Neutrophil (primary cell): ENCODE measurements around the gene ANKS1B.

Experiments
- H3K27ac ChIP-seq: fragments of 200-600 bp; sonication (generic); 2 replicates; pipeline ENCODE4 v1.5.1; 2016; ENCODE audit warnings: mild to moderate bottlenecking, moderate library complexity
- H3K27me3 ChIP-seq: fragments of 200-600 bp; sonication (generic); 2 replicates; pipeline ENCODE4 v1.6.0; 2016; ENCODE audit warnings: mild to moderate bottlenecking
- H3K36me3 ChIP-seq: fragments of 200-600 bp; sonication (generic); 2 replicates; pipeline ENCODE4 v1.5.1; 2017
- H3K4me1 ChIP-seq, 2 experiments: fragments of 200-600 bp in 1 of 2; sonication (generic) in 1 of 2; 1 replicate in 1 of 2; 2 replicates in 1 of 2; pipeline versions ENCODE4 v1.5.1 to v1.6.1; 2013 to 2016; ENCODE audit warnings: low read depth in 1 of 2, low read length in 1 of 2, mild to moderate bottlenecking in 1 of 2, moderate library complexity in 1 of 2; ENCODE audit not compliant: control insufficient read depth in 1 of 2, insufficient read depth in 1 of 2
- H3K4me3 ChIP-seq, 2 experiments: fragments of 200-600 bp in 1 of 2; sonication (generic) in 1 of 2; 1 replicate in 1 of 2; 2 replicates in 1 of 2; pipeline ENCODE4 v1.5.1; 2013 to 2016; ENCODE audit warnings: low read depth in 1 of 2, low read length in 1 of 2, mild to moderate bottlenecking in 1 of 2, moderate library complexity in 1 of 2
- H3K9me3 ChIP-seq: fragments of 200-600 bp; sonication (generic); 2 replicates; pipeline ENCODE4 v1.5.1; 2016
- CTCF ChIP-seq: fragments of 200-600 bp; sonication (generic); IDR thresholded peaks from 2 replicates; pipeline ENCODE4 v1.5.1; 2016; ENCODE audit warnings: antibody characterized with exemption

ANKS1B gene

DNA sequence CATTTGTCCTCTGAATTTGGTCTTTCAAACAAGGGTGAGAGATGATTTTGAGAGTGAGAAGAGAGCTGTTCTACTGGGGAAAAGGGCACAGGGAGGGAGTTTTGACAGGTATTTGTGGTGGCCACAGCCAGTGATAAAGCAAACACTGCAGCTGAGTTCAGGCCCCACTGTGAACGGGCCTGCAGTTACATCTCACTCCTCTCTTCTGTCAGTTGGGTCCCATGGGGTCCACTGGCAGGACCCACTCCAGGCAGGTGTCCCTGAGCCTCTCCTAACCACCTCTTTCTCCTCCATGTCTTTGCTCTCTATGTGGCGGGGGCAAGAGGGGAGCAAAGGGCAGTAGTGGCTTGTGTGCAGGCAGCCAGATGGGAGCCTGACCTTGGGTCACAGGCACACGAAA lies 1044.8 kb downstream of the ANKS1B start:
- Histone ChIP-seq H3K4me1 (no peaks in the 10 kb centered on the region), H3K36me3 (no peaks in the 10 kb centered on the region), H3K27ac (no peak overlapping the region), H3K4me3 (no peak overlapping the region), H3K9me3 (no peaks in the 10 kb centered on the region), H3K27me3 (peaks cover 10% of the 10 kb centered on the region)
- no peak for TF ChIP-seq CTCF

GRCh38 chr12:98939350-98939749 lies 1045.4 kb downstream of the ANKS1B start:
- Histone ChIP-seq H3K4me3 (no peak overlapping the region), H3K36me3 (no peaks in the 10 kb centered on the region), H3K9me3 (no peaks in the 10 kb centered on the region), H3K27ac (no peak overlapping the region), H3K4me1 (no peaks in the 10 kb centered on the region), H3K27me3 (peaks cover 10% of the 10 kb centered on the region)
- no peak for TF ChIP-seq CTCF

DNA sequence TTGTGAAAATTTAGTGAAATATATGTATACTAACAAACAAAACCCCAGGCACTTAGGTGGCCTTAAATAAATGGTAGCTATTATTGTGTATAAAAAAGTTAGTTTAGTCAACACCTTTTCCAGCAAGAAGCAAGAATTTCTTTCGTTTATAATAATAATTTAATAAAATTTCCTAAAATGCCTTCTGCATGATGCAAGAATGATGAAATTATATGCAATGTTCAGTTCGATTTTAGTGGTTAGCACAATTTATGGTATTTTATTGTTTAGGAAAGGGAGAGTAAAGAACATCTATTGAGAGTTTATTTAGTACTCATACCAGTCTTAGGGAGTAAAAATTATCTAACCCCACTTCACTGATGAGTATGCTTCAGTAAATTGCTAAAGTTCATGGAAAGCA lies 1048.9 kb downstream of the ANKS1B start:
- no peak for TF ChIP-seq CTCF

DNA sequence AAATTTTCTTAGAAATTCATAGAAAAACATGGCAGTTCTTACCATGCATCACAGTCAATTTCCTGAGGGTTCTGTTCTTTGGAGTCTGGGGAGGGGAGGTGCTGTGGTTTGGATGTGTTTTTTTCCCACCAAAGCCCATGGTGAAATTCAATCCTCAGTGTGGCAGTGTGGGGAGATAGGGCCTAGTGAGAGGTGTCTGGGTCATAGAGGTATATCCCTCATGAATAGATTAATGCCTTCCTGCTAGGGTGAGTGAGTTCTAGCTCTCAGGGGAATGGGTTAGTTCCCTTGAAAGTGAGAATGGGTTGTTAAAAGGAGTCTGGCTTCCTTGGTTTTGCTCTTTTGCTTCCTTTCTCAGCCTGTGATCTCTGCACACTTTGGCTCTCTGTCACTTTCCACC lies 1061.9 kb downstream of the ANKS1B start:
- Histone ChIP-seq H3K4me3 (no peak overlapping the region), H3K27ac (no peak overlapping the region), H3K4me1 (no peaks in the 10 kb centered on the region), H3K27me3 (no peaks in the 10 kb centered on the region), H3K9me3 (no peaks in the 10 kb centered on the region), H3K36me3 (no peaks in the 10 kb centered on the region)
- no peak for TF ChIP-seq CTCF

More for the DNA sequence above, 1048.9 kb downstream of the ANKS1B start:
- no peaks in the 10 kb centered on the region for H3K9me3 ChIP-seq
- no peak overlapping the region for H3K27ac ChIP-seq
- no peaks in the 10 kb centered on the region for H3K4me1 ChIP-seq
- H3K4me3 ChIP-seq = no peak overlapping the region
- H3K27me3 ChIP-seq = peaks cover 10% of the 10 kb centered on the region
- no peaks in the 10 kb centered on the region for H3K36me3 ChIP-seq

DNA sequence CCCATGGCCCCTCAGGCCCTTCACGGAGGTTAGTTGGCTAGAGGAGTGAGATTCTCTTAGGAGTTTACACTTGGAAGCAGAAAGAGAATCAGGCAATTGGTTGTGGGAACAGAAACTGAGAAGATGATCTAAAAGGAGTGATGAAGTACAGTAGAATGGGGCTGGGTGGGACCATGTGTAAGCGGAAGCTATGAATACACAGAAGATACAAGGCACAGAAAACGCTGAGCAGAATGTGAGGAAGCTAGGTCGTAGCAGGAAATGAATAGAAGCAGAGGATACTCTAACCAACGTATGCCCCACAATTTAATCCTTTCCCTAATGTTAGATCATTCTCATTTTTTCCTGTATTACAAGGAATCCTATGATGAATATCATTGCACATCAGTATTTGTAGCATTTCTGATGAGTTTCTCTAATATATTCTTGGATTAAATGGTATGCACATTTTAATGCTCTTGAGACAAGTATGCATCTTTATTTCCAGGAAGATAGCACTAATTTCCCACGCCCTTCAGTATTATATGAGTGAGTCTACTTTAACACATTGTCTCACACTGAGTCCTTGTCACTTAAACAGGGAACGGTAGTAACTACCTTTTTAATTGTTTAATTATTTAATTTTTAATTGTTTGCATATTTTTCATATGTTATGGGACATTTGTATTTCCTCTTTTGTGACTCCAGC lies 1066.4 kb downstream of the ANKS1B start:
- H3K36me3 ChIP-seq = no peaks in the 10 kb centered on the region
- no peak for TF ChIP-seq CTCF
- no peak overlapping the region for H3K4me3 ChIP-seq
- no peaks in the 10 kb centered on the region for H3K27me3 ChIP-seq
- H3K27ac ChIP-seq = no peak overlapping the region
- no peaks in the 10 kb centered on the region for H3K4me1 ChIP-seq
- no peaks in the 10 kb centered on the region for H3K9me3 ChIP-seq

GRCh38 chr12:98916106-98916505 lies 1068.6 kb downstream of the ANKS1B start:
- no peak overlapping the region for H3K4me3 ChIP-seq
- H3K36me3 ChIP-seq = no peaks in the 10 kb centered on the region
- no peaks in the 10 kb centered on the region for H3K9me3 ChIP-seq
- H3K27me3 ChIP-seq = no peaks in the 10 kb centered on the region
- H3K4me1 ChIP-seq = no peaks in the 10 kb centered on the region
- no peak overlapping the region for H3K27ac ChIP-seq
- no peak for TF ChIP-seq CTCF
